GM21619 (cell line): ENCODE measurements around the gene ITPK1.

Source experiments
- ATAC-seq: cut with Tn5 transposase; IDR thresholded peaks from one replicate; pipeline ENCODE4 v1.9.1; 2021; ENCODE audit not compliant: unreplicated experiment

Gene ITPK1

GRCh38 chr14:92928961-92929688, 186.6 kb downstream of the ITPK1 start:
- no peak for ATAC-seq

- ATAC-seq = no peak
Observed at GRCh38 chr14:92928258-92928629, 187.5 kb downstream of the ITPK1 start.

DNA sequence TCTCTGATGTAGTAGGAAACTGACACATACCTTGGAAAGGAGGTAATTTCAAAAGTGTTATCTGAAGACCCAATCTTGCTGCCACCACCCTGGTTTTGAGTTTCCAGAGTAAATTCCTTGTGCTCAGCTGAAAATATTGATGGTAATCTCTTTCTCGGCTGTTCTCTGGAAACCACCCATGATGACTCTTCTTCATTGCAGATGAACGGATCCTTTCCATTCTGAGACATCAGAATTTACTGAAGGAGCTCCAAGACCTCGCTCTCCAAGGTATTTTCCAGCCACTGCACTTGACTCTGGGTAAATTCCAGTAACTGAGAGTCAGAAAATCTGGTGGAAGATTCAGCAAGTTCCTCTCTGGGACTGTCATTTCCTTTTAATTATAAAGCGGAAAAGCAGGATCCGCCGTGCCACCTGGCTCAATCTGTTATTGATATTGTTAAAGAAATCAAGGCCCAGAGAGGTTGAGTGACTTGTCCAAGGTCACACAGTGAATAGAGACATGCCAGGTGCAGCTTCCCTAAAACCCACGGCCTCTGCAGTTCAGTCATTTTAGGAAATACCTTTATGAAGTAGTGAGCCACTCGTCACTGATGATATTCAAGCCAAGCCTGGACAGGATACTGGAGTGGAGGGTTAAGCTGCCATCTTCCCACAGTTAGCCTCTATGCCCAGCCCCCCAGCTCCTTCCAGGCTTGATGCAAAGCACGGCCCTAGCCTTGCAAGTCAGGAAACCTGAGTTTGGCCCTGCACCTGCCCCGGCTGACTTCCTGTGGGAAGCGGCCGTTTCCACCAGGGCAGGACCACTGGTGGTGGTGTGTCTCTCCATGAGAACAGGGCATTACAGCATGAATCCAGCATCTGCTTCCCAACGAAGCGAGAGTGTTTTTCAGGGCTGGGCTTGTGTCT, 188.1 kb downstream of the ITPK1 start:
- no peak for ATAC-seq

DNA sequence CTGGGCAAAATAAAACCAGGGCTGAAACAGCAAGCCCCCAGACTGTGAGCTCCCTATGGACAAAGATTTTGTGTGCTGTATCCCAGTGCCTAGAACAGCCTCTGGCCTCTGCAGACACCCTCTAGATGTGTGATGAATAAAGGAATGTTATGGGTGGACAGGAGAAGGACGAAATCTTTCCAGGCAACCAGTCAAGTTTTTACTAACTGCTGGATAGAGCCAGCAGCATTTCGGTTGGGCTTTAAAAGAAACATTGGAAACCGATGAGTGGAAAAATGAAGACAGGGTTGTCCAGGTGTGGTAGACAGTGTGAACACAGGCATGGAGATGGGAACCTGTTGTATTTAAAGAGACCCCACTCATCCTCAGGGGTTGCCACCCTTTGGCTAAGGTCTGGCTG, 188.8 kb downstream of the ITPK1 start:
- no peak for ATAC-seq

GRCh38 chr14:92926180-92926845, 189.4 kb downstream of the ITPK1 start:
- no peak for ATAC-seq

- no peak for ATAC-seq
Observed at GRCh38 chr14:92925446-92925845, 190.3 kb downstream of the ITPK1 start.

DNA sequence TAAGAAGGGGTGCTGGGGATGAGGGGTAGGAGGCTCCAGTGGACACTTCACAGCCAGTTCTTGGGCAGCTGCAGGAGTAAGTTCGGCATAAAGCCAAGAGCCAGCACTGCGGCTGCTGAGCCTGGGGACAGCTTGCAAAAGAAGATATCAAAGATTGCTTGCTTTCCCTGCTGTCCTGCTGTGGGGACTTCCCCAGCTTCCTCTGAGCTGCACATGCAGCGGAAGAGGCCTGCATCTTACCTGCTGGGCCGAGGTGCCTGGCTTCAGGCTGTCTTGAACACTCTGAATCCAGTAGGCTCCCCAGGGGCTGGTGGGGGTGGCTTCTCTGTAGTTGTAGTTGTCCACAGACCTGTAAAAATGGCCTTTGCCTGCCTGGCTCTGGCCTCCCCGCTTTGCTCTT, 191.5 kb downstream of the ITPK1 start:
- no peak for ATAC-seq

- ATAC-seq = no peak
Observed at GRCh38 chr14:92923744-92924103, 192.0 kb downstream of the ITPK1 start.

DNA sequence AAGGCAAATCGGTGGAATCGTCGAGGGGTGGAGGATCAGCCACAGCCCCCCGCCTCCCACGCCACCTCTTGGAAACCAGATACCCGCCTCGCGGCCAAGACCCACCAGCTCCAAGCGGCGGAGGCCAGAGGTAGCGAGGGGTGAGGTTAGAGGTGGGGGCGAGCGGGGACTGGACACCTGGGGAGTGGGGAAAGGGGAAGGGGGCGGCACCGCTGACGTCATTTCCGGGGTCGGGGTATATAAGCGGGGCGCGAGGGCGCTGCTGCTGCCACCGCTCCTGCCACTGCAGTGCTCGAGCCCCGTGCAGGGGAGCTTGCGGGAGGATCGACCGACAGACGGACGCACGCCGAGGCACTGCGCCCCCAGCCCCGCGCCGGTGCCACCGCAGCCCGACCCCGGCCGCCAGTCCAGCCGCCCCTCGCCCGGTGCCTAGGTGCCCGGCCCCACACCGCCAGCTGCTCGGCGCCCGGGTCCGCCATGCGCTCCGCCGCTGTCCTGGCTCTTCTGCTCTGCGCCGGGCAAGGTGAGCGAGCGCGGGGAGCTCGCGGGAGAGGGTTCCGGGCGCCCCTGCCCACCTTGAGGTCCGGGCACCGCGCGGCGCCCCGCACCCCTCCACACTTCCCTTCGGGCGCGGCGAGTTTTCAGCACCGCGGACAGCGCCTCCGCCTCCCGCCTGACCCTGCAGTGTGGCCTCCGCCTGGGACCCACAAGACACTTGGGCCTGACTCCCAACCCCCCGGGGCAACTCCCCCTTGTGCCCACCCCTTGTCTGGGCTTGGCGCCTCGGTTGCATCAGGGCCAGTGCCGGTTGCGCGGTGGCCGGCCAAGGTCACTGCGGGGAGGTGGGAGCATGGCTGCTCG, 192.6 kb downstream of the ITPK1 start, which contains the start of gene CHGA:
TSS of gene CHGA (plus strand) at position 268 of the 861 bp plus-strand sequence. CDS start at position 478, 210 bp downstream.
- ATAC-seq = no peak

DNA sequence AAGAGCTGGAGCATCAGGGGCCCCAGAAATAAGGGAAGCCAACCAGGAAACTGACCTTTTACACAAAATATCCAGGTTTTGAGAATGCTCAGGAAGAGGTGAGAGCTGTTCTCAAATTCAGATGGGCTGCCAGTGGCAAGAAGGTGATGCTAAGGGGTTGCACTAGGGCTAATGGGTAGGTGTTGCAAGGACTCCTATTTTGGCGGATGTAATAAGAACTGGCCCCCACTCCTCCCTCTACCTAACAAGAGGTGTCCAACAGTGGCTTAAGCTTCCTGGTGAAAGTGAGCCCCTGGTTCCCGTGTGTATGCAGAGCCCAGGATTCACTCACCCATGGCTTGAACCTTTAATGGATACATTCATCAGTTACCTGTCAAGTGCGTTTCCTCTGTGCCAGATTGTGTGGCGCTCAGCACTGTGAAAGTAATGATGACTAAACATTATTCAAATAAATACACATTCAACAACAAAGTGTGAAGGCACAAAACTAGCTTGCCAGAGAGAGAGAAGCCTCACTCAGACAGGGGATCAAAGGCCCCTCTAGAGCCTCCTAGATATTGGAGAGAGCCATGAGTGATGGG, 193.5 kb downstream of the ITPK1 start:
- no peak for ATAC-seq

DNA sequence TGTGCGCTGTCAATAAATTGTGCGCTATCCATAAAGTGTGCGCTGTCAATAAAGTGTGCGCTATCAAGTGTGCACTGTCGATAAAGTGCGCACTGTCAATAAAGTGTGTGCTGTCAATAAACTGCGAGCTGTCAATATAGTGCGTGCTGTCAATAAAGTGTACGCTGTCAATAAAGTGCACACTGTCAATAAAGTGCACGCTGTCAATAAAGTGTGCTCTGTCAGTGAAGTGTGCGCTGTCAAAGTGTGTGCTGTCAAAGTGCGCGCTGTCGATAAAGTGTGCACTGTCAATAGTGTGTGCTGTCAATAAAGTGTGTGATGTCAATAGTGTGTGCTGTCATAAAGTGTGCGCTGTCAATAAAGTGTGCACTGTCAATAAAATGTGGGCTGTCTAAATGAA, 195.7 kb downstream of the ITPK1 start:
- no peak for ATAC-seq

GRCh38 chr14:92917956-92918355, 197.8 kb downstream of the ITPK1 start:
- no peak for ATAC-seq

GRCh38 chr14:92917041-92917940, 198.4 kb downstream of the ITPK1 start:
- ATAC-seq = no peak

GRCh38 chr14:92916201-92916600, 199.5 kb downstream of the ITPK1 start:
- ATAC-seq = no peak

DNA sequence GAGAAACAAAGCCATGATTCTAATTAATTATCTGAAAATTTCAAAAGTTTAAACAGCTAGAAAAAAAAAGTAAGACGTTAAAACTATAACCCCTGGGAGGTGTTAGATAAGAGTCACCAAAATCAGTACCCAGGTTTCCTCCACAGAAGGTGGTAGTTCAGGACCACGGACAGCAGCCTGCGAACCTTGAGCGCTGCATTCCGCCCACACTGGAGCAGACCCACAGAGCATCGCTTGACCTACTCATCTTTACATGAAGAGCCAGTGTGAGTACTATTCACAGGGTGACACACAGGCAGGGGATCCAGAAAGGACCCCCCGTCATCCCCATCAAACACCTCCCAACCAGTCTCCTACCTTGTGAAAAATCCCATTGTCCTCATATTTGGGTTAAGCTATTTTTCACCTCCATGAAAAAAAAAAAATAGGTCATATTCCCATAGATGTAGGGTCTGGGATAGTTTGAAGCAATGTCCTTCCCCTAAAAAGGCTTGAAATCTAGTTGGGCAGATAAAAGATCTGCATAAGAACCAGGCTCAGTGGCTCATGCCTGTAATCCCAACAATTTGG, 201.6 kb downstream of the ITPK1 start:
- ATAC-seq = no peak

DNA sequence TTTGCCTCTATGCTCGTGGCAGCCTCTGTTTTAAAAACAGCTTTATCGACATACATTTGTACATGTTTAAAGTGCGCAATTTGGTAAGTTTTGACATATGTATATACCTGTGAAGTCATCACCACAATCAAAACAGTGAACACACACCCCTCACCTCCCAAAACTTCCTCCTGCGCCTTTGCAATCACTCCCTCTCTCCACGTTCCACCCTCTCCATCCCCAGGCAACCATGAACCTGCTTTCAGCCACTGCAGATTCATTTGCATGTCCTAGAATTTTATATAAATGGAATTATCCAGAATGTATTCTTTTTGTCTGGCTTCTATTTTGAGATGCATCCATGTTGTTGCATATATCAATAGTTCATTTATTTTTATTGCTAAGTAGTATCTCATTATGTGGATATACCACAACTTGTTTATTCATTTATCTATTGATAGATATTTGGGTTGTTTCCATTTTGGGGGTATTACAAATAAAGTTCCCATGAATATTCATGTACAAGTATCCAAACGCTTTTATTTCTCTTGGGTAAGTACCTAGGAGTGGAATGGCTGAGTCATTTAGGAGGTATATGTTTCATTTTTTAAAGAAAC, 208.3 kb downstream of the ITPK1 start:
- ATAC-seq = no peak

DNA sequence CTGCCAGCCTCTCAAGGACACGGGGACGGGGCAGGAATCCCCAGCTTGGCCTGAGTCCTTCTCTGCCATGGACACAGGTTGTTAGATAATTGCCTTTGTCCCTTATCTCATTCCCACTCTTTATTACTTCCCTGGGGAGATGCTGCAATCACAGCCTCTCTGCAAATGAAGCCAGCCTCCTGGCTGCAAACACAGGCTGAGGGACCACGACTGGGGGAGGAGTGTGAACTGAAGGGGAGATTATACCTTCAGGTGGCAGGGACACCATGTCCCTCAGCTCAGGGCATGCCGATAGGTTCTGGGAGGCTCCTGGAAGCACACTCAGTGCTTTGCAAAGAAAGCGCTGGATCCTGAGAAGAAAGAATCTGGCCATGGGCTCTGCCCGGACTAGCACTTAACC, 208.9 kb downstream of the ITPK1 start:
- ATAC-seq = no peak

DNA sequence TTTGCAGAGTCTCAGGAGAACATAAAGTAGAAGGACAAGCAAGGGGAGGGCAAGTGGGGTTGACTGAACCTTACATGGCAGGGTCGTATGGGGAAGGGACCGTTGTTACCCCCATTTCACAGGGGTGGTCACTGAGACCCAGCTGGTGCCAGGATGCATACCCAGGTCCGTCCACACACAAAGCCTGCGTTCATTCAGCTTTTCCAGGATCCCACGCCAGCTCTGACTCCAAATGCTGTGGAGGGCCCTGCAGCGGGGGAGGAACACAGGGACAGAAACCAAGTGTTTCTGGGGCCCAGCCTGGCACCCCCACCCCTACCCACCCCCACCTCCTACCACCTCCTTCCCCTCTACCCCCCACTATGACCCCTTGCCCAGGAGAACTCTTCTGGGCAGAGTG, 209.3 kb downstream of the ITPK1 start:
- ATAC-seq = no peak

DNA sequence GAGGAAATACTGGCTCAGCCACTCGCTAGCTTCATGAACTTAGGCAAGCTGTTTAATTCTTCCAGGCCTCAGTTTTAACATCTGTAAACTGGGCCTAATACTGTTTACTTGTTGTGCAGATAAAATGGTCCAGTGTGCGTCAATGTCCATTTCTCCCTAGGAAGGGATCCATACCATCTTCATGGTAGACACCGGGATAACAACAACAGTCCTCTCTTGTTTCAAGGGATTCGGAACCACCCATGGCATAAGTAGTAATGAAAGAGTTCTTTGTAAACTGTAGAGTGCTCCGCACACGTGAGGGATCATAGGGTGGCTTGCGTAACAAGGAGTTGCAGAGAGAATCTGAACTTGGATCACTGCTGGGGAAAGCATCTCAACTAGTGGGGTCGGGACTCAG, 210.1 kb downstream of the ITPK1 start:
- no peak for ATAC-seq
